Left ventricle myocardium inferior (tissue), 1 donor: Measurements from ENCODE around the gene BRD3. TPM values are rescaled to one million over a fixed set of nuclear protein-coding genes. Genes with fewer than 3 reads are reported as not detected.

Experiments
- DNase-seq: peaks from one replicate; pipeline ENCODE4 v3.0.0-alpha.2; 2020
- H3K27ac ChIP-seq: fragments of 200-600 bp; replicated peaks from 2 replicates; pipeline ENCODE4 v1.8.0; 2021
- H3K27me3 ChIP-seq: fragments of 200-600 bp; 2 replicates; pipeline ENCODE4 v1.8.0; 2021; ENCODE audit warnings: low read depth
- H3K36me3 ChIP-seq: fragments of 200-600 bp; 2 replicates; pipeline ENCODE4 v1.8.0; 2021
- H3K4me1 ChIP-seq: fragments of 200-600 bp; 2 replicates; pipeline ENCODE4 v1.8.0; 2021
- H3K4me3 ChIP-seq: fragments of 200-600 bp; 2 replicates; pipeline ENCODE4 v1.8.0; 2021; ENCODE audit warnings: mild to moderate bottlenecking, moderate library complexity
- H3K9me3 ChIP-seq: fragments of 200-600 bp; replicated peaks from 2 replicates; pipeline ENCODE4 v1.8.0; 2021
- CTCF ChIP-seq: fragments of 200-600 bp; IDR thresholded peaks from 2 replicates; pipeline ENCODE4 v1.8.0; 2021; ENCODE audit warnings: antibody characterized with exemption, mild to moderate bottlenecking, borderline replicate concordance
- intact Hi-C: fragments of 100-400 bp; cut with micrococcal nuclease; formaldehyde crosslinking; loops from one replicate; pipeline ENCODE4 v1.11.0; 2022
- total RNA-seq: library from RNA; stranded (reverse); fragmentation: NEBNext Ultra II Directional; extraction: Animal tissue kit (Norgen Biotek cat#: 25700); gene quantifications from one replicate; pipeline ENCODE4 v1.2.1, GENCODE V29; 2021
- donor health status: DM: no; HTN: yes; CAD: no; lungs with severe emphysema.

Gene BRD3
- total RNA-seq, 1 donor from 2014 or later: 24.7 TPM

- intact Hi-C loops: no loop called here
- Histone ChIP-seq H3K4me1 (peaks cover 90% of the 10 kb centered on the region), H3K36me3 (no peaks in the 10 kb centered on the region), H3K27ac (no peak overlapping the region), H3K9me3 (no peaks in the 10 kb centered on the region), H3K27me3 (no peaks in the 10 kb centered on the region), H3K4me3 (no peak overlapping the region)
- no peak for DNase-seq
- TF ChIP-seq CTCF: no peak
These were observed 9.1 kb downstream of the BRD3 start for GRCh38 chr9:134058716-134059115.

GRCh38 chr9:134057751-134058701 is 9.8 kb downstream of the BRD3 start:
- H3K36me3 ChIP-seq: peaks cover 4% of the 10 kb centered on the region
- intact Hi-C loops: no loop called here
- DNase-seq: peak; percentile 13
- peaks cover 83% of the 10 kb centered on the region for H3K4me1 ChIP-seq
- TF ChIP-seq CTCF: no peak
- H3K4me3 ChIP-seq: no peak overlapping the region
- no peaks in the 10 kb centered on the region for H3K9me3 ChIP-seq
- H3K27ac ChIP-seq: no peak overlapping the region
- H3K27me3 ChIP-seq: no peaks in the 10 kb centered on the region

GRCh38 chr9:134057307-134057657 is 10.5 kb downstream of the BRD3 start:
- DNase-seq: peak; percentile 13
- no peak for TF ChIP-seq CTCF
- Histone ChIP-seq H3K27me3 (no peaks in the 10 kb centered on the region), H3K4me1 (peaks cover 76% of the 10 kb centered on the region), H3K9me3 (no peaks in the 10 kb centered on the region), H3K27ac (no peak overlapping the region), H3K4me3 (no peak overlapping the region), H3K36me3 (peaks cover 11% of the 10 kb centered on the region)
- intact Hi-C loops: no loop called here

- no peak for TF ChIP-seq CTCF
- peak; percentile 14 for DNase-seq
- H3K4me3 ChIP-seq: peak overlapping the region; percentile 15
- H3K36me3 ChIP-seq: peaks cover 17% of the 10 kb centered on the region
- intact Hi-C loops: no loop called here
- peak overlapping the region; percentile 11 for H3K27ac ChIP-seq
- H3K27me3 ChIP-seq: no peaks in the 10 kb centered on the region
- H3K4me1 ChIP-seq: peaks cover 70% of the 10 kb centered on the region
- H3K9me3 ChIP-seq: no peaks in the 10 kb centered on the region
These were observed 11.1 kb downstream of the BRD3 start for GRCh38 chr9:134056483-134057306.

GRCh38 chr9:134055981-134056461 is 11.8 kb downstream of the BRD3 start:
- peak overlapping the region; percentile 15 for H3K4me3 ChIP-seq
- peak; percentile 77 for DNase-seq
- peaks cover 63% of the 10 kb centered on the region for H3K4me1 ChIP-seq
- H3K27ac ChIP-seq: peak overlapping the region; percentile 11
- intact Hi-C loops: no loop called here
- H3K9me3 ChIP-seq: no peaks in the 10 kb centered on the region
- peaks cover 23% of the 10 kb centered on the region for H3K36me3 ChIP-seq
- no peak for TF ChIP-seq CTCF
- no peaks in the 10 kb centered on the region for H3K27me3 ChIP-seq
